K562 (cell line): Measurements from ENCODE around the gene MGST2. TPM values are rescaled to one million over a fixed set of nuclear protein-coding genes. Genes with fewer than 3 reads are reported as not detected.

ENCODE experiments used
- ATAC-seq: fragments of 200-7000 bp; cut with Tn5 transposase; 3 replicates; pipeline ENCODE4 v1.9.1; 2020; ENCODE audit warnings: moderate library complexity
- BruUV-seq: library from RNA; stranded (reverse); fragments of 400-500 nt; replicated peaks from 2 replicates; lab custom pipeline; 2021; lab: Mats Ljungman, UMichigan
- CTCF ChIA-PET: fragments of 300-600 bp; formaldehyde crosslinking; extraction: SDS; loops from one replicate; lab custom pipeline; 2021; ENCODE audit warnings: low intra/inter-chr PET ratio; lab: Yijun Ruan, JAX
- POLR2A ChIA-PET: fragments of 300-600, 350-650 bp; sonication (Branson Sonifier 250); formaldehyde crosslinking; extraction: SDS; loops from one replicate; lab custom pipeline; 2021; ENCODE audit warnings: antibody characterized with exemption, inconsistent platforms; lab: Yijun Ruan, JAX
- DNase-seq, 4 experiments: peaks; one replicate each; pipeline versions ENCODE4 v3.0.0 to v3.0.0-alpha.2; 2011 to 2018; ENCODE audit warnings: low spot score in 3 of 4, mixed read lengths in 3 of 4; ENCODE audit errors: extremely low read depth in 1 of 4
- FAIRE-seq: peaks from 2 replicates; lab custom pipeline; 2011; peaks lifted over from hg19 to GRCh38; lab: Jason Lieb, UNC
- H2AFZ ChIP-seq: 2 replicates; pipeline ENCODE4 v1.6.0; 2011; ENCODE audit warnings: low read depth, low read length, control low read depth, inconsistent platforms
- H3K27ac ChIP-seq: fragments of 200-600 bp; 3 replicates; pipeline ENCODE4 v1.8.0; 2011; ENCODE audit warnings: low read depth, mild to moderate bottlenecking, control low read depth, inconsistent platforms, low read length, moderate library complexity, mixed read lengths; ENCODE audit errors: extremely low read depth
- H3K27me3 ChIP-seq, 2 experiments: fragments of 300-600 bp in 1 of 2; 2 replicates in 1 of 2; 3 replicates in 1 of 2; pipeline versions ENCODE4 v1.6.0 to v1.8.0; 2011; ENCODE audit warnings: inconsistent platforms in 2 of 2, low read length in 2 of 2, mild to moderate bottlenecking in 1 of 2, mixed read lengths in 1 of 2, moderate library complexity in 1 of 2; ENCODE audit not compliant: control insufficient read depth in 2 of 2, insufficient read depth in 2 of 2
- H3K36me3 ChIP-seq: fragments of 300-600 bp; 3 replicates; pipeline ENCODE4 v1.8.0; 2011; ENCODE audit warnings: mild to moderate bottlenecking, low read length, inconsistent platforms; ENCODE audit not compliant: control insufficient read depth, insufficient read depth
- H3K4me1 ChIP-seq, 2 experiments: fragments of 200-600 bp in 1 of 2; replicated peaks in 1 of 2; 2 replicates in 1 of 2; 3 replicates in 1 of 2; pipeline versions ENCODE4 v1.5.1 to v1.8.0; 2011; ENCODE audit warnings: inconsistent platforms in 2 of 2, low read length in 2 of 2, mild to moderate bottlenecking in 1 of 2, mixed read lengths in 1 of 2, moderate library complexity in 1 of 2; ENCODE audit not compliant: control insufficient read depth in 2 of 2, insufficient read depth in 2 of 2
- H3K4me2 ChIP-seq: 2 replicates; pipeline ENCODE4 v1.6.1; 2011; ENCODE audit warnings: low read length, control low read depth, inconsistent platforms, mixed read lengths; ENCODE audit not compliant: insufficient read depth
- H3K4me3 ChIP-seq: fragments of 200-600 bp; sonication (generic), shearing (Covaris generic); 2 replicates; pipeline ENCODE4 v1.5.1; 2016; ENCODE audit warnings: control low read depth, inconsistent platforms
- H3K79me2 ChIP-seq: fragments of 200-600 bp; 3 replicates; pipeline ENCODE4 v1.8.0; 2011; ENCODE audit warnings: low read length, inconsistent platforms; ENCODE audit not compliant: control insufficient read depth, insufficient read depth
- H3K9ac ChIP-seq, 2 experiments: 2 replicates each; pipeline versions ENCODE4 v1.6.0 to v1.6.1; 2011; ENCODE audit warnings: low read depth in 2 of 2, low read length in 2 of 2, control low read depth in 1 of 2, inconsistent platforms in 1 of 2, mild to moderate bottlenecking in 1 of 2, mixed read lengths in 1 of 2; ENCODE audit not compliant: insufficient read depth in 1 of 2
- H3K9me1 ChIP-seq: one replicate; pipeline ENCODE4 v1.6.0; 2011; ENCODE audit warnings: inconsistent platforms, mild to moderate bottlenecking, low read length, moderate library complexity; ENCODE audit not compliant: control insufficient read depth, insufficient read depth
- H3K9me3 ChIP-seq: replicated peaks from 2 replicates; pipeline ENCODE4 v1.5.1; 2011; ENCODE audit warnings: low read depth, low read length, inconsistent platforms; ENCODE audit not compliant: control insufficient read depth, insufficient read depth
- H4K20me1 ChIP-seq: replicated peaks from 2 replicates; pipeline ENCODE4 v1.6.1; 2011; ENCODE audit warnings: low read length, inconsistent platforms, mixed read lengths; ENCODE audit not compliant: control insufficient read depth, insufficient read depth
- ADNP ChIP-seq: fragments of 200-800 bp; sonication (Bioruptor generic); IDR thresholded peaks from 2 replicates; pipeline ENCODE4 v1.6.1; 2016; ENCODE audit warnings: missing genetic modification characterization, missing compliant biosample characterization
- BRD9 ChIP-seq: fragments of 450-650 bp; IDR thresholded peaks from 2 replicates; pipeline ENCODE4 v1.6.1; 2018; ENCODE audit warnings: low read depth; ENCODE audit not compliant: partially characterized antibody
- GATA2 ChIP-seq: sonication (generic); formaldehyde crosslinking; IDR thresholded peaks from 2 replicates; pipeline ENCODE4 v1.4.0; 2020; ENCODE audit warnings: mild to moderate bottlenecking, missing genetic modification reagents
- POLR2AphosphoS2 ChIP-seq: IDR thresholded peaks from 2 replicates; pipeline ENCODE4 v1.6.1; 2012; ENCODE audit warnings: low read length, improper control_type of control experiment
- REST ChIP-seq, 2 experiments: fragments of 450-650 bp; formaldehyde crosslinking in 1 of 2; IDR thresholded peaks; 2 replicates each; pipeline versions ENCODE4 v1.4.0 to v1.6.1; 2014 to 2020; ENCODE audit warnings: mild to moderate bottlenecking in 2 of 2, borderline replicate concordance in 1 of 2, low read depth in 1 of 2
- RREB1 ChIP-seq: fragments of 250-450 bp; sonication (Bioruptor Pico); IDR thresholded peaks from 2 replicates; pipeline ENCODE4 v1.4.0; 2020
- SPI1 ChIP-seq: IDR thresholded peaks from 2 replicates; pipeline ENCODE4 v1.6.1; 2011; ENCODE audit warnings: low read depth, low read length, control low read depth, borderline replicate concordance
- WGBS: fragments of 100-300 bp; shearing (Covaris generic); methylation state at CpG from one replicate; pipeline ENCODE4 v1.1.6; 2016; ENCODE audit warnings: low coverage, mixed read lengths; ENCODE audit not compliant: insufficient coverage; ENCODE audit errors: missing lambda C conversion rate; 5-methylcytosine and 5-hydroxymethylcytosine counted together
- in situ Hi-C: fragments of 300-500 bp; cut with MboI; formaldehyde crosslinking; loops from 4 replicates; pipeline ENCODE4 v1.15.0; 2018; ENCODE audit warnings: inconsistent platforms, mixed read lengths
- intact Hi-C: fragments of 100-400 bp; cut with micrococcal nuclease; formaldehyde crosslinking; loops from 2 replicates; pipeline ENCODE4 v1.14.2; 2022
- polyA plus RNA-seq, 8 experiments: library from polyadenylated mRNA; depleted of rRNA in 4 of 8; stranded (reverse) in 5 of 8; unstranded in 3 of 8; fragments of >200 nt; fragmentation: Nextera tagmentation in 2 of 8; fragmentation: Illumina TruSeq in 1 of 8; extraction: Ambion mirVana in 2 of 8; extraction: Trizol in 1 of 8; gene quantifications; 2 replicates each; pipeline versions ENCODE4 v1.2.1 to v1.2.3, GENCODE V29; 2011 to 2014; ENCODE audit warnings: inconsistent platforms in 1 of 8, missing spikeins in 1 of 8
- total RNA-seq, 7 experiments: library from RNA; depleted of rRNA in 6 of 7; stranded (reverse); fragments of >200 nt in 6 of 7; fragmentation: Illumina TruSeq in 2 of 7; extraction: Trizol in 2 of 7; gene quantifications; 2 replicates each; pipeline versions ENCODE4 v1.2.1 to v1.2.3, GENCODE V29; 2011 to 2021; ENCODE audit warnings: low replicate concordance in 1 of 7

The MGST2 gene
- total and polyA plus RNA-seq, 9 of the 15 experiments (the other 6 are each of a cell fraction or from before 2014, with no cell fraction given) = 38.7 to 115 (median 84.6) TPM

GRCh38 chr4:139658185-139658584 lies 7.4 kb upstream of the MGST2 start:
- peaks cover 3% of the 10 kb centered on the region in 2 experiments; a peak in 3 of 5 replicates for H3K4me1 ChIP-seq
- peaks cover 7 to 18% of the 10 kb centered on the region in 2 experiments; a peak in 4 of 5 replicates for H3K27me3 ChIP-seq
- no peak for DNase-seq
- H3K9me3 ChIP-seq = no peaks in the 10 kb centered on the region
- no peaks in the 10 kb centered on the region; the same call in 1 of the 2 replicates for H4K20me1 ChIP-seq
- no peak overlapping the region for H3K27ac ChIP-seq
- H3K36me3 ChIP-seq = no peaks in the 10 kb centered on the region
- CTCF ChIA-PET = no interaction called here
- H3K9ac ChIP-seq = no peak overlapping the region
- no peak overlapping the region for H3K4me3 ChIP-seq
- no peak overlapping the region for H2AFZ ChIP-seq
- no peak for TF ChIP-seq POLR2AphosphoS2
- TF ChIP-seq GATA2 (CRISPR knock-in tag) = no peak
- no peak for TF ChIP-seq SPI1
- TF ChIP-seq ADNP (tag) = no peak
- TF ChIP-seq RREB1 (CRISPR knock-in tag) = no peak
- TF ChIP-seq REST (IDR thresholded peaks at IDR 0.05; ENCODE audit: borderline replicate concordance) = no peak
- no peak for TF ChIP-seq REST (CRISPR knock-in tag; IDR thresholded peaks at IDR 0.05; ENCODE audit: low read depth)
- TF ChIP-seq BRD9 = no peak
- TF ChIP-seq, all 486 proteins: peak for 0
- Histone ChIP-seq H3K9me1 (no peaks in the 10 kb centered on the region), H3K79me2 (no peaks in the 10 kb centered on the region), H3K4me2 (no peak overlapping the region)
- 48% methylated on average over 3 of the region's 4 CpGs for WGBS
- intact Hi-C loops (loop anchor here (5.0 to 10.0 kb wide), 3 partner anchors 34 to 1194 kb away; no protein-coding TSS in a partner anchor), in situ Hi-C loops (no loop called here)
- no TSS peak for BruUV-seq
- ATAC-seq (no peak), FAIRE-seq (no peak)
- POLR2A ChIA-PET = no interaction called here
